Measurements from ENCODE around the gene ITLN1.
"Not testable (repeated sequence)": the region's sequence is repeated elsewhere in the genome, so short reads cannot be mapped to it uniquely, and the experiment has no call there.

GRCh38 chr1:160913229-160913628 lies 28.2 kb upstream of the ITLN1 start:
- TF ChIP-seq POLR2A, CTCF (IDR thresholded peaks at IDR 0.05): not testable (repeated sequence)
